EH (cell line): Measurements from ENCODE around the gene IRAK1.

ENCODE experiments used
- DNase-seq: peaks from one replicate; pipeline ENCODE4 v3.0.0-alpha.2; 2015; ENCODE audit warnings: low read depth

IRAK1 gene

DNA sequence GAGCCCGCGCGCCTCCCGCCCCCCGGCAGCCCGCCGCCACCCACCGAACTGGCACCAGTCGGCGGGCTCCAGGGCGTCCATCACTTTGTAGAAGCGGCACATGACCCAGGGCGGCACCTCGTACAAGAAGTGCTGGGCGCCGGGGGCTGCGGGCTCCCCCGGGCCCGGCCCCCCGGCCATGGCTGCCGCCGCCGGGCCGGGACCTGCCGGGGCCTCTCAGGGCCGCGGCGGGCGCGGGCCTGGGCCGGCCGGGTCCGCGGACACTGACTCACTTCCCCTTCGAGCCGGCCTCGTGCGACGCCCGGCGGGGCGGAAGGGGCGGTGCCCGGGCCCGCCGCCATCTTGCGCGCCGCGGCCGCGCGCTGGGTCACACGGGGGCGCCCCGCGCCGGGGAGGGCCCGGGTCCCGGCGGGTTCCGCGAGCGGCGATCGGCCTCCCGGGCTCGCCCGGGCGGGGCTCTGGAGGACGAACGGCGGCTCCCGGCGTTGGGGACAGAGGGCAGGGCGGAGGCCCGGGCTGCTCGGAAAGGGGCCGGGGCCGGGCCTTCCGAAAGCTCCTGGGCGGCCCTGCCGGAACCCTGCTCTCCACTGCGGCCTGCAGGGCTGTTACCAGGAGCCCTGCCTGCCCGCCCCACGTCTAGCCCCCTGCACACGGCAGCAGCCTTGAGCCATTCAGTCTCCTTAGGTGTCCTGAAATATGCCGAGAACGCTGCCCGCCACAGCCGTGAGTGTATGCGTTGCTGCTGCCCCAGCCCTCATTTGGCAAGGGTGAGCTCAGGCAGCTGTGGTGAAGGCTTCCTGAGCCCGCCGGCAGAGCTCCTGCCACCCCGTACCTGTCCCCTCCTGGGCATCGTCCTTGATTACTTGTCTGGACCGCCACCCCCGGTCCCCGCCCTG, at the start of gene IRAK1:
IRAK1 (minus strand) TSS at position 270 of the 896 bp plus-strand sequence; CDS start at position 180, 90 bp downstream.
- DNase-seq = peak; percentile 66

DNA sequence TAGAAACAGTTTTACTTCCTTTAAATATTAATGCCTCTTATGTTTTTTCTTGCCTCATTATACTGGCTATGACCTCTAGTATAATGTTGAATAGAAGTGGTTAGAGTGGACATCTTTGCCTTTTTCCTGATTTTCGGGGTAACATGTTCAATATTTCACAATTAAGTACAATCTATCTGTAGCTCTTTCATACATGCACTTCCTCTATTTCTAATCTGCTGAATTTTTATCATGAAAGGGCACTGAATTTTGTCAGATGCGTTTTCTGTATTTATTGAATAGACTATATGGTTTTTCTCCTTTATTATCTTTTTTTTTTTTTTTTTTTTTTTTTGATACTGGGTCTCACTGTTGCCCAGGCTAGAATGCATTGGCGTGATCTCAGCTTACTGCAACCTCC, 48.9 kb upstream of the IRAK1 start:
- DNase-seq = no peak

DNA sequence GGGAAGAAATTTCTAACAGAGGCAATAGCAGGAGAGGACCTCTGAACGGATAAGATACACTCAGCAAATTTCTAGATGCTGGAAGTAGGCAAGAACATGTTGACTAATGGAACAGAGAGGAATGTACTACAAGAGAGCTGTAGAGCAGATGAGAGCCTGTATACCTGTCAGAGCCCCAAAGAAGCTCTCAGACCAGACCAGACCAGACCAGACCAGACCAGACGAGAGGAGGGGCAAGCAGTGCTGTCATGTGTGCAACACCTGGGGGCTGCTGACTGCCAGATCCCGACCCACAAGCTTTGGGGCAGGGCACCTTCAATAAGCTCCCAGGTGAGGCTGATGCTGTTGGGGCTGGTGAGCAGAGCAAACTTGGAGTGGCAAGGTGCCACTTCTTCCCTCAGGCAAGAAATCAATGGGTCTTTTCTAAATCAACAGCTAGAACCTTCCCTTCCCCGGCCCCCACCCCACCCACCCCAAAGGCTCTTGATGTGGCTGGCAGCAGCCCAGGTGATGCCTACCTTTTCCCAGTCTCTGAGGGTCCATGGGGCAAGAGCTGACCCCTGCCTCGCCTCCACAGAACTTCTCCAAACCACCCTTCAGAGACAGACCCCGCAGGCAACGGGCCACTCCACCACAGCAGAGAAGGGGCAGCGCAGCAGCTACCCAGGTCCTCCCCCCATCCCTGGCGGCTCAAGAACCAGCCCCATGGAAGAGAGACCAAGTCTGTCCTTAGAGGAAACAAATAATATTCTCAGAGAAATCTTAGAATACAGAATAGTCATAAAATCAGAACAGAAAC, 45.1 kb upstream of the IRAK1 start:
- no peak for DNase-seq

DNA sequence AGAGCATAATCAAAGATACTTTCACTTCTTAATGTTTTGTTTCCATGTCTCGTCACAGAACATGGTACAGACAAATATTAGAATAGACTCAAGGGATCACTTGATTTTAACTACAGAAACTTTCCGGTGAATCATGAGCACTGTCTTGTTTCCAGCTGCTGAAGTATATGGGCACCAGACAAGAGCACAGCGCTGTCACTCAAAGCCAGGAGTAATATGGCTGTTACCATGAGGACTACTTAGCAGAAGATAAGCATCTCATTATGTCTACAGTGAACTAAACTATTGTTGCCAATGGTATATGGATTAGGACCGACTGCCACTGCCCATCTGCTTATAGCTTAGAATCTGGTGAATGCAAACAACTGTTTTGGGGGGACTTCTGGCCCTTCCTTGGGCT, 43.5 kb upstream of the IRAK1 start:
- no peak for DNase-seq

DNA sequence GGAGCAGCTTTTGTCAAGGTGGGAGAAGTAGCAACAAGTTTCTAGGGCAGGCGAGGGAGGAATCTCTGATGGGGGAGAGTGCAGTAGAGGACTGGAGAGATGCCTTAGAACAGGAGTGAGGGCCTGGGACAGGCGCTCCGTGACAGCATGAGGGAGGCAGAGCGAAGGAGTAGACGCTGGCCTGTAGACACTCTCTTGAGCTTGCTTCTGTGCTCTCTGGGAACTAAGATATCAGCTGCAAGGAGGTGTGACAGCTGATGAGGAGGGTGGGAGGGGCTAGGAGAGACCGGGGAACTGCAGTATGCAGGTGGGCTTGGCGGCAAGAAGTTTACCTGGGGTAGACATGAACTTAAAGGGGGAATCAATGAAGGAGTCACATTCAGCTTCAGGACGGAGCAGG, 42.1 kb upstream of the IRAK1 start:
- DNase-seq = no peak

DNA sequence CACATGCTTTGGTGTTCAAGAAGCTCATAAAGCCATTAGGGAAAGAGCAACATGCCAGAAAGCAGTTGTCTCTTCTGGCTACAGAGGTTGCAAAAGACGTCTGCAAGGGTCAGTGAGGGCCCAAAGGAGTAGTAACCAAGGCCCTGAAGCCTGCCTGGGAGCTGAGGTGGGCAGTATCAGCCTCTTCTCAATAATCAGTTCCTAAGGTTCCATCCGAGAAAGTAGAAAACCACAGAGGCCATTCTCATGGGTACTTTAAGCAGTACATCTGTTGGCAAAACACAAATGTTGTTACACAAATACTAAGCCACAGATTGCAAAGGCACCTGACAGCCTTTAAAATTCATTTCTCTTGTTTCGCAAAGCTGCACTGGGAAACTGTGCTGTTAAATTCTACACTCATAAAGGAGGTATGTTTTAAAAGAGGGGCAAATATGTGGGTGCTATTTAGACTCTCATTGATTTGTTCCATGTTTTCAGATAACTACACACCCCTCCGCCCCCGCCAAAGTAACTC, 40.1 kb upstream of the IRAK1 start:
- no peak for DNase-seq

DNA sequence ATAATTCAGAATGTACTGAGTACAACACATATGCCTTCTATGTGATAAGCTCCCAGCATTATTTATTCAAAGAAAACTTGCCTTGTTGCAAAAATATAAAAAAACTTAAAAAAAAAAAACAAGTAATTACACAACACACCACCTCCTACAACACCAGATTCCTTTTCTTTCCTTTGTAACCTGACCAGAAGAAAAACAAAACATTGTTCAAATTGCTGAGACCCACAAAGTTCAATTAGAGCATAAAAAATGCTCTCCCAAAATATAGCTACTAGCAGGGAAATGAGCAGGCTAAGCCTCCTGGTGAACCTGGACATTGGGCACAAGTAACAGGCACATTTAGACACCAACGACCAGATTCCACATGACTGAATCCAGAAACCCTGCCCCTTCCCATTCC, 39.5 kb upstream of the IRAK1 start:
- peak; percentile 34 for DNase-seq

DNA sequence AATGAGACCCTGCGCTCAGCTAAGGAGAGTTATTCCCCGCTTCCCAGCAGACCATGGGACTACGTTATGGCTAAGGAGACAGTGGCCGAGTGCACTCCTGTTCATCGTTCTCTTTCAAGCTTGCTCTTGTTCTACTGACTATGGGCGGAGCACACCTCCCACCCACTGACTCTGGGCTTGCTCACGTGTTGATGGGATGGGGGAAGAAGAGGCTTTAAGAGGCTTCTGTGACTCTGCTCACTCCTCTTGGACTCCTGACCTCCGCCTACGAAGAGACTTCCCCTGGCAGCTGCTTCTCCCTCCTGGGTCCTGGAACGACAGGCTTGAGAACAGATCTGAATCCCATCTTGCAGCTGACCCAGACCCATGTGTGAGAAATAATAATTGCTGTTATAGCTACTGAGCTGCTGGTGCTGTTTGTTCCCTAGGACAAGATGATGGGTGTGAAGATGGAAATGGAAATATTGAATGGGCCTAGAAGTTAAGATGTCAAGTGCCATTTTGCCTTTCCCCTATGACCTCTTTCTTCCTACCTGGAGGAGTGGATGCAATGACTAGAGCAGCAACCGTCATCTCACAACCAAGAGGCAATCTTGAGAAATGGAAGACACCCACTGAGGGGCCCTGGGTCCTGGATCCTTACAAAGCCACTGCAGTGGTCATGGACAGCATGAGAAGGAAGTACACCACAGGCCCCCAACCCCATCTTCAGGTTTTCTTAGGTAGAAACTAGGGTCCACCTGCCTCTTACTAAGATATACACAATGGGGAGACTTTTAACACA, 38.7 kb upstream of the IRAK1 start:
- no peak for DNase-seq

DNA sequence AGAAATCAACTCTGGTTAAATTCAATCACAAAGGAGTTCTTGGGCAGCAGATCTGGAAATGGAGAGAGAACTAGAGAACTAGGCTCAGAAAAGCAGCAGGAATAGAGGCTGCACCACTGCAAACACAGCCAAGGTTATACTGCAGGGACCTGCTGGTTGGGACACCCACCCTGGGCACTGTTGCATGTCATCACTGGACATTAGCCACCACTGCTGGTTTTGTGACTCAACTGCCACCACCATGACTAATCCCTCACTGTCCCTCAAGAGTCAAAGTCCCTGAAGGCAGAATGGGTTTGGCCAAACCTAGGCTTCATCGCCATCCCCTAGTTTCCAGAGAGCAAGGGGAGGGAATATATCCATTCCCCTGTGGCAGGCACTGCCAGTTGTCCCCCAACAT, 38.1 kb upstream of the IRAK1 start:
- no peak for DNase-seq

DNA sequence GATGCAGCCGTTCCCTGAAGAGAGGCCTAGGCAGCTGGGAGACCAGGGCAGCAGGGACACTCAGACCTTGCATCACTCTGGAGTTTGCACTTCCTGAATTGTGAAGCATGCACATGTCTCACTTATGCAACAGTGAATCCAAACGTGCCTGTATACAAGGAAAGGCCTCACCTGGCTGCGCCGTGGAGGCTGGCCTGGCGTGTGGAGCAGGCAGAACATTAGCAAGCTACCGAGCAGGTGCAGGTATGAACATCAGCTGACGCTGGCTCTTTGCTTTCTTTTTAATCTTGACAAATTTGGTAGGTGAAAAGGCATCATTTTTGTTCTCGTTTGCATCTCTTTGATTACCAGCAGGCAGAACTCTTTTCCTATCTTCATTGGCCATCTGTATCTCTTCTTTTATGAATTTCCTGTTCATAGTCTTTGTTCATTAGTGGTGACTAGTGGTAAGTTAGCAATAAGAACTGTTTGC, 37.1 kb upstream of the IRAK1 start:
- DNase-seq = no peak

DNA sequence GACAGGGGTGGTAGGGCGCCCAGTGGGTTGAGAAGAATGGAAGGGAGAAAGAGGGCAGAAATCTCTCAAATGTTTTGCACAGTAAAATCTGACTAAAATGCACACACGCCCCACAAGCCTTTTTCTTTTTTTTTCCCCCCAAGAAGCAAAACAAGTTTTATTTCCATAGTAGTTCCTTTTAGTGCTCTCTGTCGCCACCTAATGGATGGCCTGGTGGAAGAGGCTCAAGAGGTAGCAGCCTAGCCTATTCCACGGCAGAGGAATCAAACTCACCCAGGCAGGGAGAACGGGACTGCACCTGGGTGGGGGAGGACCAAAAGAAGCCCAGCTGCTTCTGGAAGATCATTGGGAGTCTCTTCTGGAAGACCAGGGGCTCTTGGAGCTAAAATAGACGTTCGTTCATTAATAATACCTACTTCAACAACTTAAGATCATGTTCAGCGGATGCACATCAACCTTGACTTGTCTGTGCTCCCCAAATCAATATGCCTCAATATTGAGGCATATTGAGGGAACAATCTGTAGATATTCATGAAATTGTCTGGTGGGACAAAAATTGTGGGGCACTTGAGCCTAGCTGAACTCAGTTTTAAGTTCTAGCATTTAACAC, 31.6 kb upstream of the IRAK1 start:
- peak; percentile 67 for DNase-seq

DNA sequence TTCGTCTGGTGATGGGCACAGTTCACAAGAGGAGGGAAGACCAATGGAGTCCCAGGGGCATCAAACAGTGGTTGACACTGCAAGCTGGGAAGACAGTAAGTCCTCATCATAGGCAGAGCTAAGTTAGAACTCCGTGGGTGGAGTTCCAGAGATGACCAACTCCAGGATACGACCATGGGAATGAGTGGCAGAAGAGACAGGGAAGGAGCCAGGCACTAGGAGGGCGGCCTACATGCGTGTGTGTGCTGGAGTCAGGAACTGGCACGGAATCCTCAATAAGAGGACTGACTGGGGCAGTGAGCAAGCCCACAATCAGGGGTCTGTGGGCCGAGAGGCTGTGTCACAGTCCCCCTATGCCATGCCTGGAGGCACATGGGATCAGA, 30.4 kb upstream of the IRAK1 start:
- DNase-seq = no peak

DNA sequence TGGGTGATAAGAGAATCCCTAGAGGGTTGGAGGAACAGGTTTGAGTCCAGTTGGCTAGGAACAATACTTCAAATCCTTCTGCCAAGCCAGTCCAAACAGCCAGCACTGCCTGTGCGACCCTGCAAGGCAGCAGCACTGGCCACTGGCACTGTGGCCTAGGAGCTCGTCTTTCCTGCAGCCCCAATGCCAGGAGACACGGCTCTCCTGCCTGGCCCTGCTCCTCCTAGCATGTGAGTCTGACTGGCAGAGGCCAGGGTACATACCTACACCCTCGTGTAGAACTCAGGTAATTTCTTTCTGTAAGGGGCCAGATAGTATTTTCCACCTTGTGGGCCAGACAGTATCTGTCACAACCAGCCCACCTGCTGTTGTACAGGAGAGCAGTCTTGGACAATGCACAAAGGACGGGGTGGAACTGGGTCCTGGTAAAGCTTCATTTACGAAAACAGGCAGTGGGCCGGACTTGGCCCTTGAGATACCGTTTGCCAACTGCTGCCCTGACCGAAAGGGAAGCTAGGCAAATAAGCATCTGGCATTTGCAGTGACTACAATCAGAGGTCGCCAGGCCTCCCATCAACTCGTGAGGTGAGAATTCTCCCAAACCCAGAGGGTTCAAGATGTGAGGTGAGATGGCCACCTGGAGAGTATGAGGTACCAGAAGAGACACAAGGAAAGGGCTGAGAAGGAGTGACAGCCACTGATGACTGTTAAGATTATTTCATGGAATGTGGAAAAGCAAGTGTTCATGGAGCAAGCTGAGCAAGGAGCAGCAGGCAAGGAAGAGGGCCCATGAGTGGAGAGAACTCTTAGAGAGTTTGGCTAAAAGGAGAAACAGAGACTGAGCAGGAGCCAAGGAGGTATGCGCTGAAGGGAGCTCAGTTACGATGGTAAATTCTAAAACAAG, 29.8 kb upstream of the IRAK1 start:
- DNase-seq = no peak

DNA sequence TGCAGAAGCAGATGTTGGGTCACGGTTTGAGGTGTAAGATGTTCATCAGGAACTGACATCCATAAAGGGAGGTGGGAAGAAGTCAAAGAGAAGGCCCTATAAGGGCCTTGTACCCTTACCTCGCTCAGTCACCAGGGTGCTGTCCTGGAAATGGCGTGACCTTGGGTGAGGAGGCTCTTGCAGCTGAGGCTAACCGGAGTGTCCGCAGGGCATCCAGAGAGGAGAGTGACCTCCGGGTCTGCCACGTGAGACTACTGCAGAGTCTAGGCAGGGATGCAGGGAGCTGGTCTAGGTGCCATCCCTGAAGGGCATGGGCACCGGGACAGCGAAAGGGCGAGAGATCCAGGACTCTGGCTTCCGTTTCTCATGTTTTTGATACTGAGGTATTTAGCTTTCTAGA, 28.7 kb upstream of the IRAK1 start:
- DNase-seq = no peak

DNA sequence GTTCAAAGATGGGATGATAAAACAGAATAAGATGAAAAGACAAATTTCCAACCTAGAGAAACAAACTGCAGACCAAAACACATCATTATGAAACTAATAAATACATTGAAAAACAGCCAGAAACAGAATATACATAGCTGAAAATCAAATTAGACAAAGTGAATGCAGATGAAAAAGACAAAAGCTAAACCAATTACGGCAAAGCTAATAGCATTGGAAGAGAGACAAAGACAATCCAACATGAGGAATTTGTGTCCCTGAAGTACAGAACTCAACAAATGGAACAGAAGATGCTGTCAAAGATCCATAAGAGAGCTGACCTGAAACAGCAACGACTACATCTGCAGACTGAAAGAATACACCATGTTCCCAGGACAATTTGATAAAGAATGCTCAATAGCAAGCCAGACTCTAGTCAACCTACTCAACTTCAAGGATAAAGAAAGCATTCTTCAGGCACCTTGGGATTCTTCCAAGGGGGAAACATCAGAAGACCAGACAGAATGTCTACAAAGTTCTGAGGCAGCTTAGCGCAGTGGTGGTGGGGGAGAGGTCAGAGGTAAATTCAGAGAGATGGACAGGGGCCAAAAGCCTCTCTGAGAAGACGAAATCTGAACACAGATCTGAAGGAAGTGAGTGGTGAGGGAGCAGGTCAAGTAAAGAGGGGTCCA, 27.4 kb upstream of the IRAK1 start:
- no peak for DNase-seq

DNA sequence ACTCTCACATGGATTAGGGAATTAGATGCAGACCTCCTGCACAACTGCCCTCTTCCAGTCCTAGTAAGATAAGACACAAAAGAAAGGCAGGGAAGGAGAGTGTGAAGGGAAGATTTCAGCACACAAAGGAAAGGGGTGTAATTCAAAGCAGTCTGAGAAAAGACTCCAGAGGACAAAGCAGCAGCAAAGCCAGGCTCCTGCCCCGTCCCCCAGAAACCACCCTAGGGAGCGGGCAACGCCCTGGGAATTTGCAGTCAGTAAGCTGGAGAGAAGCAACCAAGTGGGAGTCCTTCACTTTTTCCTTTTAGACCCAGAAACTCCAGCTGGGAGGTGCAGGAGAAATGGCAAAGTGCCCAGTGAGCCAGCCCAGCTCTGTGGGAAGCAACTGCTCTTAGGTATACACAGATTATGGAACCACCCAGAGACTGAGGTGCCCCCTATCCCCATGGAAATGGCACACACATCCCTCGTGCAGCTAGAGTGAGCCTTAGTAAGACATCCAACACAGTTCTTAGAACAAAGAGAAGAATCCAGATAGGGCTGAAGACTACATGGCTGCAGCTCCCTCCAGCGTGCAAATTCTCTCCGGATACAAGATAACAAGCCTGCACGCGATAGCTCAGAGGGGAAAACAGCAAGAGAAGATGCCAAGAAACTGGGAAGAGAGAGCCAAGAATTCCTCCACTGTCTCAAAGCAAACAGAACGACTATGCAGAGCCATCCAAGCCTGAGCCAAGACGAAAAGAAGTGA, 26.5 kb upstream of the IRAK1 start:
- peak; percentile 94 for DNase-seq

DNA sequence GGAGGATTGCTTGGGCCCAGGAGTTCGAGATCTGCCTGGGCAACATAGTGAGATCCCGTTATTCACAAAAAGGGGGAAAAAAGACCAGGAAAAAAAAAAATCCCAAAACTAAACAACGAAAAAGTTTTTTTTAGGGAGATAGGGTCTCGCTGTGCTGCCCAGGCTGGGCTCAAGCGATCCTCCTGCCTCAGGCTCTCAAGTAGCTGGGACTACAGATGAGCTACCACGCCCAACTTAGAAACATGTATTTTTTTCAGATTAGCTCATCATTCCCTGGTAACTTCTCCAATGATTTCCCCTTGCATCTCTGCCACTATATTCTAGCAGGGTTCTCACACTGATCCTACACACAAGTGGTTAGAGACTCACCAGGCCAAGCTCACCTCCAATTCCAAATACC, 24.4 kb upstream of the IRAK1 start:
- no peak for DNase-seq

DNA sequence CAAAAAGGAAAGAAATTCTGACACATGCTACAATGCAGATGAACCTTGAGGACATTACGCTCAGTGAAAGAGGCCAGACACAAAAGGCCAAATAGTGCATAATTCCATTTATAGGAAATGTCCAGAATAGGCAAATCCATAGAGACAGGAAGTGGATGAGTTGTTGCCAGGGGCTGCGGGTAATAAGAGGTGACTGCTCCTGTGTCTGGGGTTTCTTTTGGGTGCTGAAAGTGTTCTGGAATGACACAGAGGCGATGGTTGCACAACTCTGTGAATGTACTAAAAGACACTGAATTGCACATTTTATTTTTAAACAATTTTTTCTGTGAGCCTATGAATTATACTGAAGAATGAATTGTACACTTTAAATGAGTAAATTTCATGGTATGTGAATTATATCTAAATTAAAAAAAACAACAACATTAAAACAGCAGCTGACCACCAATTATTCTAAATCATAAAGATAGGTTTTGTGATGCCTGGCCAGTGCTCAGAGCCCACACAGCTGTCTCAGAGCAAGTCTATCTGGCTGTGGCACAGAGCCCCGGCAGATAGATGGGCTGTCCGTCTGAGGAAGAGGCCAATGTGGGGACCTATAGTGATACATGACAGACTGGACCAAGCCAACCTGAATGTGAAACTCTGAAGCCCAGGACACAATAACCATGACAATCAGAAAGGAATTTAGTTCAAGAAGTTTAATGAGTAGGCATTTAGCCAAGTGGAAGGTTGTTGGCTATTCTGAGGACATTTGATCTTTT, 23.5 kb upstream of the IRAK1 start:
- DNase-seq = peak; percentile 81

DNA sequence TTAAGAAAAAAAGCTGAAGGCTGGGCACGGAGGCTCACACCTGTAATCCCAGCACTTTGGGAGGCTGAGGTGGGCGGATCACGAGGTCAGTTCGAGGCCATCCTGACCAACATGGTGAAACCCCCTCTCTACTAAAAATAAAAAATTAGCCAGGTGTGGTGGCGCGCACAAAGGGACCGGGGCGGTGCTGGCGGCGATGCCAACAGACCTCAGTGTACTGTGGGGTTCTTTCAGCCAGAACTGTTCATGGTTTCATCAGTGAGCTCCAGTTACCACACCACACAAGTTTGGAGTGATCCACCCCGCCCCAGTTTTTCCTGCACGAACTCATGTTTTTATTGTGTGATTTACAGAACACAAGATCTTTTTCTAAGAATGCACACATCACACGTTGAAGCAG, 21.2 kb upstream of the IRAK1 start:
- DNase-seq = no peak
